ENCODE data around the gene KAT8. TPM values are rescaled to one million over a fixed set of nuclear protein-coding genes. Genes with fewer than 3 reads are reported as not detected.

KAT8 gene
- total and polyA plus RNA-seq, 10 of the 15 experiments (the other 5 are each of a cell fraction or from before 2014, with no cell fraction given), result 5.5 to 55.8 (median 39.6) TPM

- TF ChIP-seq RUNX3 (IDR thresholded peaks at IDR 0.05; ENCODE audit: low read length) (peak; percentile 56; the same call in 1 of the 2 replicates), YY1 (IDR thresholded peaks at IDR 0.05; ENCODE audit: low read depth, low read length) (peak; percentile 71), CBX5 (IDR thresholded peaks at IDR 0.05; ENCODE audit: low read depth) (peak; percentile 94; the same call in 1 of the 2 replicates), NR2F1 (conservative IDR thresholded peaks at IDR 0.05) (no peak), MXI1 (IDR thresholded peaks at IDR 0.05; ENCODE audit: low read depth, low read length) (peak; percentile 78), ATF3 (IDR thresholded peaks at IDR 0.05; ENCODE audit: borderline replicate concordance, extremely low read depth, low read depth, low read length) (no peak), ZZZ3 (IDR thresholded peaks at IDR 0.05; ENCODE audit: control insufficient read depth, insufficient read length, low read depth) (no peak), ZNF384 (IDR thresholded peaks at IDR 0.05; ENCODE audit: borderline replicate concordance, low read depth, low read length) (no peak)
- TF ChIP-seq, protein P1, sequence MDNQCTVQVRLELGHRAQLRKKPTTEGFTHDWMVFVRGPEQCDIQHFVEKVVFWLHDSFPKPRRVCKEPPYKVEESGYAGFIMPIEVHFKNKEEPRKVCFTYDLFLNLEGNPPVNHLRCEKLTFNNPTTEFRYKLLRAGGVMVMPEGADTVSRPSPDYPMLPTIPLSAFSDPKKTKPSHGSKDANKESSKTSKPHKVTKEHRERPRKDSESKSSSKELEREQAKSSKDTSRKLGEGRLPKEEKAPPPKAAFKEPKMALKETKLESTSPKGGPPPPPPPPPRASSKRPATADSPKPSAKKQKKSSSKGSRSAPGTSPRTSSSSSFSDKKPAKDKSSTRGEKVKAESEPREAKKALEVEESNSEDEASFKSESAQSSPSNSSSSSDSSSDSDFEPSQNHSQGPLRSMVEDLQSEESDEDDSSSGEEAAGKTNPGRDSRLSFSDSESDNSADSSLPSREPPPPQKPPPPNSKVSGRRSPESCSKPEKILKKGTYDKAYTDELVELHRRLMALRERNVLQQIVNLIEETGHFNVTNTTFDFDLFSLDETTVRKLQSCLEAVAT (IDR thresholded peaks at IDR 0.05), result peak; percentile 72; the same call in 1 of the 2 replicates
These were observed 43.3 kb upstream of the KAT8 start, which contains the start of the genes ZNF646 and ZNF668 (continued) for GRCh38 chr16:31073970-31074813.

All from GM12878 (cell line).